ENCODE data around the gene GPM6B.

Gene GPM6B

DNA sequence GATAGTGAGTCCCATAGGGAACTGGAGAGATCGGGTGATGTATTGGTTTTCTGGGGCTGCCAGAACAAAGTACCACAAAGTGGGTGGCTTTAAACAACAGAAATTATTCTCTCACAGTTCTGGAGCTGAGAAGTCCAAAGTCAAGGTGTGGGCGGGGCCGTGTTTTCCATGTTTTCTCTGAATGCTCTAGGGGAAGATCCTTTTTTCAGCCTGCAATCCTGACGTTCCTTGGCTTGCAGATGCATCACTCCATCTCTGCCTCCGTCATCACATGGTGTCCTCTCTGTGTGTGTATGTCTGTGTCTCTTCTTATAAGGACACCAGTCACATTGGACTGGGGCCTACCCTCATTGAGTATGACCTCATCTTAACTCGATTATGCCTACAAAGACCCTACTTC, 7.9 kb upstream of the GPM6B start:
- Histone ChIP-seq H3K27ac (no peak overlapping the region), H3K4me1 (ENCODE audit: low read depth, poor library complexity, severe bottlenecking) (no peaks in the 10 kb centered on the region), H4K20me1 (ENCODE audit: insufficient read depth) (no peaks in the 10 kb centered on the region), H3K79me2 (ENCODE audit: insufficient read depth, low read depth) (no peaks in the 10 kb centered on the region), H3K27me3 (ENCODE audit: insufficient read depth, low read depth) (no peaks in the 10 kb centered on the region), H3K36me3 (ENCODE audit: insufficient read depth) (no peaks in the 10 kb centered on the region), H2AFZ (ENCODE audit: low read depth) (no peak overlapping the region), H3K9ac (no peak overlapping the region), H3K4me2 (no peak overlapping the region), H3K4me3 (IDR thresholded peaks at IDR 0.05; ENCODE audit: insufficient read depth, low read depth, low read length) (no peak overlapping the region)
- TF ChIP-seq, protein P1, sequence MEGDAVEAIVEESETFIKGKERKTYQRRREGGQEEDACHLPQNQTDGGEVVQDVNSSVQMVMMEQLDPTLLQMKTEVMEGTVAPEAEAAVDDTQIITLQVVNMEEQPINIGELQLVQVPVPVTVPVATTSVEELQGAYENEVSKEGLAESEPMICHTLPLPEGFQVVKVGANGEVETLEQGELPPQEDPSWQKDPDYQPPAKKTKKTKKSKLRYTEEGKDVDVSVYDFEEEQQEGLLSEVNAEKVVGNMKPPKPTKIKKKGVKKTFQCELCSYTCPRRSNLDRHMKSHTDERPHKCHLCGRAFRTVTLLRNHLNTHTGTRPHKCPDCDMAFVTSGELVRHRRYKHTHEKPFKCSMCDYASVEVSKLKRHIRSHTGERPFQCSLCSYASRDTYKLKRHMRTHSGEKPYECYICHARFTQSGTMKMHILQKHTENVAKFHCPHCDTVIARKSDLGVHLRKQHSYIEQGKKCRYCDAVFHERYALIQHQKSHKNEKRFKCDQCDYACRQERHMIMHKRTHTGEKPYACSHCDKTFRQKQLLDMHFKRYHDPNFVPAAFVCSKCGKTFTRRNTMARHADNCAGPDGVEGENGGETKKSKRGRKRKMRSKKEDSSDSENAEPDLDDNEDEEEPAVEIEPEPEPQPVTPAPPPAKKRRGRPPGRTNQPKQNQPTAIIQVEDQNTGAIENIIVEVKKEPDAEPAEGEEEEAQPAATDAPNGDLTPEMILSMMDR (conservative IDR thresholded peaks at IDR 0.05; ENCODE audit: low read depth, low read length), result no peak

DNA sequence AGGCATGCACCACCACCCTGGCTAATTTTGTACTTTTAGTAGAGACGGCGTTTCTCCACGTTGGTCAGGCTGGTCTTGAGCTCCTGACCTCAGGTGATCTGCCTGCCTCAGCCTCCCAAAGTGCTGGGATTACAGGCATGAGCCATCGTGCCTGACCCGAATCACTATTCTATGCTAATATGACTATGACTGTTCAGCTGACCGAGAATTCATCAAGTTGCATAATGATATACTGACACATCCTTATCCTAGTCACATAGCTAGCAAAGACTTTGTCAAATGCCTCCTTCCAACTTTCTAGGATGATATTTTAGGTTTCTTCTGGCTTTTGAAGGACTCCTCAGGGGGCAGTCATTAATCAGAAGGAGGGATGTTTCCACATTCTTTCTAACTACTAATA, 4.8 kb upstream of the GPM6B start:
- Histone ChIP-seq H3K36me3 (ENCODE audit: insufficient read depth) (no peaks in the 10 kb centered on the region), H4K20me1 (ENCODE audit: insufficient read depth) (no peaks in the 10 kb centered on the region), H3K27me3 (ENCODE audit: insufficient read depth, low read depth) (no peaks in the 10 kb centered on the region), H3K27ac (no peak overlapping the region), H2AFZ (ENCODE audit: low read depth) (no peak overlapping the region), H3K4me3 (IDR thresholded peaks at IDR 0.05; ENCODE audit: insufficient read depth, low read depth, low read length) (no peak overlapping the region), H3K4me2 (no peak overlapping the region), H3K9ac (no peak overlapping the region), H3K4me1 (ENCODE audit: low read depth, poor library complexity, severe bottlenecking) (no peaks in the 10 kb centered on the region), H3K79me2 (ENCODE audit: insufficient read depth, low read depth) (no peaks in the 10 kb centered on the region)
- TF ChIP-seq, protein P1 (conservative IDR thresholded peaks at IDR 0.05; ENCODE audit: low read depth, low read length), result no peak

DNA sequence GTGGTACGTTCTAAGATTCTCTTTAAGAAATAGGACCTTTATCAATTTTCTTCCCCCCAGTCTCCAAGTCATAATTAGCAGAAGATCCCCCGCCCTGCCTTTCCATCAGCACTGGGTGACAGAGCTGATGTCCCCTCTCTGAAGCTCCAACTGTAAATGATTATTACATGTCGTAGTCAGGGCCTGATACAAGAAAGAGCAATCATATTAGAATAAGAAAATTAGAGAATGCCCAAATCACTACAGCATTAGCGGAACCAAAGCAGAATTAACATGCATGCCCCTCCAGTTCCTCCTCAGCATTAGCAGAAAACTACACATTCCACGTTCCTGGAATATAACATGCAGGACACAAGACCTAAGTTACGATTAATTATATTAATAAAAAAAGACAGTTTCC, 717 bp downstream of the GPM6B start:
- H3K27me3 ChIP-seq (ENCODE audit: insufficient read depth, low read depth), result no peaks in the 10 kb centered on the region
- no peaks in the 10 kb centered on the region for H3K4me1 ChIP-seq (ENCODE audit: low read depth, poor library complexity, severe bottlenecking)
- H3K4me2 ChIP-seq, result no peak overlapping the region
- H3K4me3 ChIP-seq (IDR thresholded peaks at IDR 0.05; ENCODE audit: insufficient read depth, low read depth, low read length), result no peak overlapping the region
- TF ChIP-seq, protein P1 (conservative IDR thresholded peaks at IDR 0.05; ENCODE audit: low read depth, low read length), result no peak
- no peak overlapping the region for H3K9ac ChIP-seq
- H3K79me2 ChIP-seq (ENCODE audit: insufficient read depth, low read depth), result no peaks in the 10 kb centered on the region
- no peaks in the 10 kb centered on the region for H3K36me3 ChIP-seq (ENCODE audit: insufficient read depth)
- no peak overlapping the region for H3K27ac ChIP-seq
- H4K20me1 ChIP-seq (ENCODE audit: insufficient read depth), result no peaks in the 10 kb centered on the region
- no peak overlapping the region for H2AFZ ChIP-seq (ENCODE audit: low read depth)

DNA sequence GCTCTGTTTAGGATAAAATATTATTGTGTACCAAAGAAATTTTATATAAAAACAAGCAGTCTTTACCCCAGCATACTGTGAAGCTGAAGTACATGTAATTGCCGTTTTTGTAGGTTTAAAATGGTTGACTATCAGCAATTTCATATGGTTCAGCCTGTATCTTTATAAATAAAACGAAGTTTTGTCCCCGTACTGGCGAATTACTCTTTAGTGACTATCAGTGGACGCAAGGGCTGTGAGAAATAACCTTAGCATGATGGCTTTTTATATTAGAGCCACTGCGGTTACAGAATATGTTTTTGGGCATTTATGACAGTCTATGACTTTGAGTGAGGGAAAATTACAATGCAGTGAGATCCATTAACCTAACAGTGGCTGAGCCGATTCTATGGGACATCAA, 1.2 kb downstream of the GPM6B start:
- H3K27me3 ChIP-seq (ENCODE audit: insufficient read depth, low read depth), result no peaks in the 10 kb centered on the region
- H2AFZ ChIP-seq (ENCODE audit: low read depth), result no peak overlapping the region
- H4K20me1 ChIP-seq (ENCODE audit: insufficient read depth), result no peaks in the 10 kb centered on the region
- H3K4me3 ChIP-seq (IDR thresholded peaks at IDR 0.05; ENCODE audit: insufficient read depth, low read depth, low read length), result no peak overlapping the region
- H3K79me2 ChIP-seq (ENCODE audit: insufficient read depth, low read depth), result no peaks in the 10 kb centered on the region
- H3K27ac ChIP-seq, result no peak overlapping the region
- TF ChIP-seq, protein P1 (conservative IDR thresholded peaks at IDR 0.05; ENCODE audit: low read depth, low read length), result no peak
- H3K4me1 ChIP-seq (ENCODE audit: low read depth, poor library complexity, severe bottlenecking), result no peaks in the 10 kb centered on the region
- H3K4me2 ChIP-seq, result no peak overlapping the region
- H3K9ac ChIP-seq, result no peak overlapping the region
- H3K36me3 ChIP-seq (ENCODE audit: insufficient read depth), result no peaks in the 10 kb centered on the region
